ENCODE measurements around the gene BLOC1S1.
A peak's percentile ranks its signal among the peaks of the same experiment; 100 is the strongest.

The BLOC1S1 gene

DNA sequence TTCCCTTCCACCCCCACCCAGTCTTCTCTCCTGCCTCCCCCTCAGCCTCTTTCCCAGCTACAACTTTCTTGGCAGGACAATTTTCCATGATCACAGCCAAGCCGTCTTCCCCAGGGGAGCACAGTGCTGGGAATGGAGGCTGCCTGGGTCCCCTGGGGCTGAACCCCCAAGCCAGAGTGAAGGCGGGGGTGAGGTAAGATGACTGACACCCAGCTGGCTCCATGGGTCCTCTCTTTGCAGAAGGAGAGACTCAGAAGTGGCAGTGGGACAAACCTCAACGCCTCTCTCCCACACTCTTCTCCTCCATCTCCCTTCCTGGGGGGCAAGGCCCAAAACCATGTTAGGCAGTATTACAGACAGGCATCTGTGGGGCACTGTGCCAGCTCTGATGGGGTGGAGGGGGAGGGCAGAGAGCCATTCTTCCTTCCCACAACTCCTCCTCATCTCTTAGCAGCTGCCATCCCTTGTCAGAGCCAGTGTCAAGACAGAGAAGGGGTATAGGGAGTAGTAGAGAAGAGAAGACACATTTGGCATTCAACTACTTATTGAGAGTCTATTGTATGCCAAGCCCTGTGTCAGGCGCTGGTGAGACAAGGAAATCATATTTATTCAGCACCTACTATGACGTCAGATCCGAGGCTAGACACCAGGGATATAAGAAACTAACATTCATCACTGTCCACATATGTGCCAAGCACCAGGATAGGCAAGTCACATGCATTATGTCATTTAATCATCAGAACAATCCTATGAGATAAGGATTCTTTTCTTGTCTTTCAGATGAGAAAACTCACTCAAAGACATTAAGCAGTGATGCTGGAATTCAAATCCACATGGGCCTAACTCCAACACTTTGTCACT is 11.7 kb upstream of the BLOC1S1 start:
- H3K4me1 ChIP-seq (ENCODE audit: control insufficient read depth, insufficient read depth, low read length, unreplicated experiment) = peaks cover 57% of the 10 kb centered on the region
- peaks cover 29% of the 10 kb centered on the region for H3K79me2 ChIP-seq (ENCODE audit: control insufficient read depth, insufficient read depth, low read length, unreplicated experiment)
- no peak overlapping the region for H2AFZ ChIP-seq (ENCODE audit: low read length, unreplicated experiment)
- no peak overlapping the region for H3K27ac ChIP-seq (ENCODE audit: low read depth, low read length)
- H3K36me3 ChIP-seq (ENCODE audit: insufficient read depth, low read length) = no peaks in the 10 kb centered on the region
- no peaks in the 10 kb centered on the region for H3K27me3 ChIP-seq (ENCODE audit: insufficient read depth, low read length)
- peak overlapping the region; percentile 22; the same call in 1 of the 2 replicates for H3K4me3 ChIP-seq (ENCODE audit: low read depth, low read length)

DNA sequence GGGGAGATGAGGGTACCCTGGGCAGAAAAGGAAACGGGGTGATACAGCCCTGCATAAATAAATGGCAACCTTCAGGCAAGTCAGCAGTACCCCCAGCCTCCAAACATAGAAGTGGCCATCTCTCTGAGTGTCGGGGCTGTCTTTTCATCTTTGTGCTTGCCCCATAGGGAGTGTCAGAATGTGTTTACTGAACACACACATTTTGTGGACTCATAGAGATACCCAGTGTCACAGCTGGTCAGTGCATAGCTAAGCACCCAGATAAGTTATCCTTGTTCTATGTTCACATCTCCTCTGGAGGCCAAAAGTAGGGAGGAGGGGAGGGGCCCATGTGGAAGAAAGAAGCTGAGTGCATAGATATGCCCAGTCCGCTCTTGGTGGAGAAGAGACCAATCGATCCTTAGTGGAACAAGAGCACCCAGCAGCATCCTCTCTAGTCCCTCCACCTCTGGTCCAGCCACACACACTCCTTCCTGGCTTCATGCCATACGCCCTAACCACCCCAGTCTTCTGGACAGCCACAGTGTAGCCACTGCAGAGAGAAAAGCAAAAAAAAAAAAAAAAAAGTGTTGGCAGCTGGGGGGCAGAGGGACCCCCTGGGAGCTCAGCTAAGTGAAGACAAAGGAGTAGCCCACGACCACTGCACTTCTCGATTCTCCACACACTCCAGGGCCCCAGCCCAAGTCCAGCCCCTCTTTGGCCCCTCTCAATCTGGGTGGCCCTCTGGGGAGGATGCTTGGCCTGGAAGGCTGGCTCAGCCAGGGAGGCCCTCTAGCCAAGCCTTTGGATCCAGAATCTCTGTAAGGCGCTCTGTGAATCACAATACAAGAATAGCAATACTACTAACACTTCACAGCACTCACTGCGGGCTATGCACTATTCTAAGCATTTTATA is 10.8 kb upstream of the BLOC1S1 start:
- Histone ChIP-seq H3K27me3 (ENCODE audit: insufficient read depth, low read length) (no peaks in the 10 kb centered on the region), H3K4me1 (ENCODE audit: control insufficient read depth, insufficient read depth, low read length, unreplicated experiment) (peaks cover 61% of the 10 kb centered on the region), H3K79me2 (ENCODE audit: control insufficient read depth, insufficient read depth, low read length, unreplicated experiment) (peaks cover 29% of the 10 kb centered on the region), H2AFZ (ENCODE audit: low read length, unreplicated experiment) (no peak overlapping the region), H3K27ac (ENCODE audit: low read depth, low read length) (no peak overlapping the region), H3K36me3 (ENCODE audit: insufficient read depth, low read length) (no peaks in the 10 kb centered on the region), H3K4me3 (ENCODE audit: low read depth, low read length) (peak overlapping the region; percentile 75)

DNA sequence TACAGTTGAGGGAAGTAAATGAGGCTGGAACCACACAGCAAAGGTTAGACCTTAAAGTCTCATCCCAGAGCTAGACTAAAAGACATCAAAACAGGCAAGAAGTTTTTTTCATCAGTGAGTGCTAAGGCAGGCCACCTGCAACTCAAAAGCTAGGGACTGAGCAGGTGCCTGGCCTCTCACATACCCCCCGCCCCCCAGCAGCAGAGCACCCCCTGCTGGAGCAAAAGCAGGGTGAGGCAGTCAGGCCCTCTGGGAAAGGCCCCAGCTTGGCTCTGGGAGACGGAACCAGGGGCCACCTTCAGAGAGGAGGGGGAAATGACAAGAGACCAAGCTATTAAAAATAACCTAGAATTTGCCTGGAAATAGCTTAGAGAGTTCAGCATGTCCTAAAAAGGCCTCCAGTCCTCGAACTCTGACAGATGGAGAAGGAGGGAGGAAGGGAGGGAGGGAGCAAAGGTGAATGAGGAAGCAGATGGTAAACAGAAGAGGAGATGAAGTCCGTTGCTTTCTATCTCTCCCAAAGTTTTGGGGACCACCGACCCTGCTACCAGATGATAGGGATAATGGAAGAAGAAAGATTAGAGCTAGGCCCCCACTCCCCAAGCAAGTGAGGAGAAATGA is 10.0 kb upstream of the BLOC1S1 start:
- H2AFZ ChIP-seq (ENCODE audit: low read length, unreplicated experiment) = no peak overlapping the region
- no peak overlapping the region for H3K27ac ChIP-seq (ENCODE audit: low read depth, low read length)
- peaks cover 55% of the 10 kb centered on the region for H3K4me1 ChIP-seq (ENCODE audit: control insufficient read depth, insufficient read depth, low read length, unreplicated experiment)
- peaks cover 29% of the 10 kb centered on the region for H3K79me2 ChIP-seq (ENCODE audit: control insufficient read depth, insufficient read depth, low read length, unreplicated experiment)
- peak overlapping the region; percentile 75 for H3K4me3 ChIP-seq (ENCODE audit: low read depth, low read length)
- H3K36me3 ChIP-seq (ENCODE audit: insufficient read depth, low read length) = no peaks in the 10 kb centered on the region
- no peaks in the 10 kb centered on the region for H3K27me3 ChIP-seq (ENCODE audit: insufficient read depth, low read length)

DNA sequence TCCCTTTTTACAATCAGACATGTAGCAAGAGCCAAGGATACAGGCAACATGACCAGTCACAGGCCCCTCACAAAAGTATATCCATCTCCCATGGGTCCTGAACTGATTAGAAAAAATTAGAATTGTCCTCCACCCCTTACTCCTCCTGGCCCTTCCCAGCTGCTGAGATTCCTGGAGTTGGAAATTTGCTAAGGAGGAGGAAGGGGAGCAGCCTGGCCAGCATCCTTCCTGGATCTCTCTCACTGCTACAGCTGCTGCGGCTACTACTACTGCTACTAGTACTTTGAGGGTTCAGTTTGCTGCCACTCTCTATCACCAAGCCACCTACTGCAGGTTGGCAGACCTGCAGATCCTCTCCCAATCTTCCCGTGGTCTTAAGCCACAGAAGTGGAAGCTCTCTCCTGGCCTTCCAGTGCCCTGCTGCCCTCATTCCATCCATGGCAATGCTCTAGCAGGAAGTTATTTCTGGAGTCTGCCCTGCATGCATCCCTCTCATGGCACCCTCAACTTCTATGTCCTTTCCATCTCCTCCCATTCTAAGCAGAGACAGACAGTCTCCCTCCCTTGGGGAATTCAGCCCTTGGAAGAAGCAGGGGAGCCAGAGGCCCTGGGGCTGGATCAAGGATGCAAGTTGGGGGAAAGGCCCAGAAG is 9.2 kb upstream of the BLOC1S1 start:
- Histone ChIP-seq H3K36me3 (ENCODE audit: insufficient read depth, low read length) (no peaks in the 10 kb centered on the region), H3K27me3 (ENCODE audit: insufficient read depth, low read length) (no peaks in the 10 kb centered on the region), H3K4me1 (ENCODE audit: control insufficient read depth, insufficient read depth, low read length, unreplicated experiment) (peaks cover 50% of the 10 kb centered on the region), H3K79me2 (ENCODE audit: control insufficient read depth, insufficient read depth, low read length, unreplicated experiment) (peaks cover 29% of the 10 kb centered on the region), H3K27ac (ENCODE audit: low read depth, low read length) (no peak overlapping the region), H3K4me3 (ENCODE audit: low read depth, low read length) (peak overlapping the region; percentile 75), H2AFZ (ENCODE audit: low read length, unreplicated experiment) (no peak overlapping the region)

DNA sequence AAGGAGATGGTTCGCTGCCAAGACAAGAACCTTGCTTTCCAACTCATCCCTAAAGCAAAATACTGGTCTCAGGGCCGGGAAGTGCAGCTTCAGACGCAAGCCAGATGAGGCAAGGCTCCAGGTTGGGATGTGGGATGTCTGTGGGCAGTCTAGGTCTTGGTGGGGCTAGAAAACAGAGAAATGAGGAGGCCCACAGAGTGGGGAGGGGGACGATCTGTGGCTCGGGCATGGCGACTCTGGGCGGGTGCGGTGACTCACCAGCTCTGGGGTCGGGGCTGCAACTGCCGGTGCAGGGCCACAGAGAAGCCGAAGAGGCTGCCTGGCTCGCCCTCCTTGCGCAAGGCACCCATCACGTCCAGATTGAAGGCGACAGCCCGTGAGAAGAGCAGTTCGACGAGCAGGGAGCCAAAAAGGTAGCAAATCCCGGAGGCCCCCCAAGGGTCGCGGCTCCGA is 8.6 kb upstream of the BLOC1S1 start:
- no peaks in the 10 kb centered on the region for H3K36me3 ChIP-seq (ENCODE audit: insufficient read depth, low read length)
- peaks cover 56% of the 10 kb centered on the region for H3K4me1 ChIP-seq (ENCODE audit: control insufficient read depth, insufficient read depth, low read length, unreplicated experiment)
- H3K27ac ChIP-seq (ENCODE audit: low read depth, low read length) = no peak overlapping the region
- H3K4me3 ChIP-seq (ENCODE audit: low read depth, low read length) = peak overlapping the region; percentile 75
- H3K27me3 ChIP-seq (ENCODE audit: insufficient read depth, low read length) = no peaks in the 10 kb centered on the region
- no peak overlapping the region for H2AFZ ChIP-seq (ENCODE audit: low read length, unreplicated experiment)
- H3K79me2 ChIP-seq (ENCODE audit: control insufficient read depth, insufficient read depth, low read length, unreplicated experiment) = peaks cover 29% of the 10 kb centered on the region

DNA sequence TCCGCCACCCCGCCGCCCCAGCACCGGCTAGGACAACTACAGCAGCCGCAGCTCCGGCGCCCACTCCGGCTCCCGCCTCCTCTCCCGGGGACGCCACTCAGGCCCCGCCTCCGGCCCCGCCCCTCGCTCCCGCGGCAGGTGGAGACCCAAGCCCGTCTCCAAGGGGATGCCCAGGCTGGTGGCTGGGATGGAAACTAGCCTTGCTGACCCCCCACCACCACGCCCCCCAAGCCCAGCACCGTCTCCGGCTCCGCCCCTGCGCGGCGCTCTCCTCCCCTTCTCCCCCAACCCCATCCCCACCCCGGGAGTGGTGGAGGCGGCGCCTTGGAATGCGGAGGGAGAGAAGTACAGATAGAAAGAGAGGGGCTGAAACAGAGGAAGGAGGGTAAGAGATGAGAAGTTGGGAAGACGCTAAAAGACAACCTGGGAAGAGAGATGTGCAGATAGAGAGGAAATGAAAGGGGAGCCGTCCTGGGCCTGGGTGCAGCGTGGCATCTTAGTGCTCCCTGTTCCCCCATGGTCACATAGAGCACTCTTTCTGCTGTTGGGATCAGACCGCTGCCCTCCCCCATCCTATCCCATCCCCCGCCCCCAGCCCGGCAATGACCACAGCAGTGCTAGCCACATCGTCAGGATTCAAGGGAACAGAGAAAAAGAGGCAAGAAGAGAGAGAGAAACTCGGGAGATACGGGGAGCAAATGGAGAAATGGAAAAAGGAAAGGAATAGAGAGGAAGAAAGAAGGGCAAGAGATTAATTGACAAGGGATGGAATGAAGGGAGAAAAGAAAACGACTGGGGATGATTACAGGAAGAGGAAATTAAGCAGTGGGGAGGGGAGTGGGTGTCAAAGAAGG is 7.8 kb upstream of the BLOC1S1 start, which contains the start of gene ITGA7:
Gene ITGA7, minus strand, starts transcription at position 64 of the 854 bp plus-strand sequence. CDS start 222 bp downstream, outside the sequence.
- Histone ChIP-seq H3K79me2 (ENCODE audit: control insufficient read depth, insufficient read depth, low read length, unreplicated experiment) (peaks cover 29% of the 10 kb centered on the region), H3K27me3 (ENCODE audit: insufficient read depth, low read length) (no peaks in the 10 kb centered on the region), H3K27ac (ENCODE audit: low read depth, low read length) (no peak within 1 kb of the TSS), H3K4me1 (ENCODE audit: control insufficient read depth, insufficient read depth, low read length, unreplicated experiment) (peaks cover 64% of the 10 kb centered on the region), H2AFZ (ENCODE audit: low read length, unreplicated experiment) (peak within 1 kb of the TSS; percentile 59), H3K36me3 (ENCODE audit: insufficient read depth, low read length) (no peaks in the 10 kb centered on the region), H3K4me3 (ENCODE audit: low read depth, low read length) (peak within 1 kb of the TSS; percentile 75)

DNA sequence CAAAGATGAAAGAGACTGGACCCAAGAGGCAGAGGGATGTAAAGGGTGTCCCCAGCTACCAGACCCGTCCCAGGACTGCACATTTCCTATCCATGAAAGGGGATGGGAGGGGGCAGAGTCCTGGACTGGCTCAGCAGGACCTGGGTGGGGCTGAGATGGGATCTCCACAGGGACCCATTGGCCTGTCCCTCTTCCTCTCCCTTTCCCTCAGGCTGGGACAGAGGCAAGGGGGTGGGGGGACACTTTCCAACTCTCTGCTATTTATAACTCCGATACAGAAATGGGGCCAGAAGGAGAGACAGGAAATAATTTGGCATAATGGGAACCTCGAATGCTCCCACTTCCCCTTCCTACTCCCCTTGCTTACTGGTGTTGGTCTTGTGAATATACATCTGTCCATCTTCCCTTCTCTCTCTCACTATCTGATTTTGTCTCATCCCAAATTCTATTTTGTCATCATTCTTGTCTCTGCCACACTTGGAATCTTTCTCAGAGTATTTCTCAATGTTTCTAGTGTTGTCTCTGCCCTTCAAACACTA is 7.1 kb upstream of the BLOC1S1 start:
- peak overlapping the region; percentile 59 for H2AFZ ChIP-seq (ENCODE audit: low read length, unreplicated experiment)
- peaks cover 64% of the 10 kb centered on the region for H3K4me1 ChIP-seq (ENCODE audit: control insufficient read depth, insufficient read depth, low read length, unreplicated experiment)
- H3K79me2 ChIP-seq (ENCODE audit: control insufficient read depth, insufficient read depth, low read length, unreplicated experiment) = peaks cover 25% of the 10 kb centered on the region
- no peak overlapping the region for H3K27ac ChIP-seq (ENCODE audit: low read depth, low read length)
- no peaks in the 10 kb centered on the region for H3K27me3 ChIP-seq (ENCODE audit: insufficient read depth, low read length)
- peak overlapping the region; percentile 75 for H3K4me3 ChIP-seq (ENCODE audit: low read depth, low read length)
- H3K36me3 ChIP-seq (ENCODE audit: insufficient read depth, low read length) = no peaks in the 10 kb centered on the region

DNA sequence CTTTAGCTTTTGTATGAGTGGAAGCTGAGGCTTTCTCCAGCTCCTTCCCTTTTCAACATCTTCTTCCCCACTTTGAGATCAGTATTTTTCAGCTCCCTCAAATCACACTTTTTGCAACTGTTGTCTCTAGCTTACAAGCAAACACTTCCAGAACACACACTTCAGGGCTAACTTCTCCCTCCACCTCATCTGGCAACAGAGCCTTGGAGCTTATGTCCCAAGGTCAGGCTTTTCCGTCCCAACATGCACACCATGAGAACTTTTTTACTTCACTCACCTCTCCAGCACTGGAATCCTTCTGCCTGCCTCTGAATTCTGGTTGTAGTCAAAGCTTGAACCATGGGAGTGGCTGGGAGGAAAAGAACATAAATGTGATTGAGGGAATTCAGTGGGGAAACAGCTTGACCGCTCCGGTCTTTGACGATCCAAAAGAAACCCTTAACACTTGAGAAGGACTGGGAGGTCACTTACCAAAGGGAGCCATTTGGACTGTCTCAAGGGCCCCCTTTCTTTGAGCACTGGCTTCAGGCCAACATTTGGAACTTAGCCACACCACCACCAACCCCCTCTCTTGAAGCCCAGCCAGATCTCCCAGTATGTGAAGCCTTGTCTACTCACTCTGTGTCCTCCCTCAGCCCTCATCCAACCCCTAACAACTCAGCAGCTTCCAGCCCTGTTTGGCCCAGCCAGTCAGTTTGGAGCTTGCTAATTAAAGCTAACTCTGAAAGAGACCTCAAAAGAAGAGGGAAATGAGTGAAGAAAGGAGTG is 3.9 kb upstream of the BLOC1S1 start:
- peak overlapping the region; percentile 68 for H2AFZ ChIP-seq (ENCODE audit: low read length, unreplicated experiment)
- H3K4me1 ChIP-seq (ENCODE audit: control insufficient read depth, insufficient read depth, low read length, unreplicated experiment) = peaks cover 43% of the 10 kb centered on the region
- no peaks in the 10 kb centered on the region for H3K27me3 ChIP-seq (ENCODE audit: insufficient read depth, low read length)
- no peak overlapping the region for H3K4me3 ChIP-seq (ENCODE audit: low read depth, low read length)
- peaks cover 2% of the 10 kb centered on the region for H3K79me2 ChIP-seq (ENCODE audit: control insufficient read depth, insufficient read depth, low read length, unreplicated experiment)
- H3K27ac ChIP-seq (ENCODE audit: low read depth, low read length) = peak overlapping the region; percentile 80
- H3K36me3 ChIP-seq (ENCODE audit: insufficient read depth, low read length) = no peaks in the 10 kb centered on the region
